Myocyte (in vitro differentiated cells): ENCODE measurements around the gene DYNC2H1. TPM values are rescaled to one million over a fixed set of nuclear protein-coding genes. Genes with fewer than 3 reads are reported as not detected.

ENCODE experiments used
- DNase-seq: peaks from one replicate; pipeline ENCODE4 v3.0.0-alpha.2; 2012; ENCODE audit warnings: low read depth
- polyA plus RNA-seq: library from polyadenylated mRNA; unstranded; fragments of >200 nt; gene quantifications from one replicate; pipeline ENCODE4 v1.2.1, GENCODE V29; 2012; ENCODE audit warnings: missing spikeins
- total RNA-seq: library from RNA; depleted of rRNA; stranded (reverse); fragments of >200 nt; gene quantifications from 2 replicates; pipeline ENCODE4 v1.2.3, GENCODE V29; 2014

The DYNC2H1 gene
- total RNA-seq = 16.3 and 18.6 TPM in 2 replicates
- polyA plus RNA-seq = 4.4 TPM

DNA sequence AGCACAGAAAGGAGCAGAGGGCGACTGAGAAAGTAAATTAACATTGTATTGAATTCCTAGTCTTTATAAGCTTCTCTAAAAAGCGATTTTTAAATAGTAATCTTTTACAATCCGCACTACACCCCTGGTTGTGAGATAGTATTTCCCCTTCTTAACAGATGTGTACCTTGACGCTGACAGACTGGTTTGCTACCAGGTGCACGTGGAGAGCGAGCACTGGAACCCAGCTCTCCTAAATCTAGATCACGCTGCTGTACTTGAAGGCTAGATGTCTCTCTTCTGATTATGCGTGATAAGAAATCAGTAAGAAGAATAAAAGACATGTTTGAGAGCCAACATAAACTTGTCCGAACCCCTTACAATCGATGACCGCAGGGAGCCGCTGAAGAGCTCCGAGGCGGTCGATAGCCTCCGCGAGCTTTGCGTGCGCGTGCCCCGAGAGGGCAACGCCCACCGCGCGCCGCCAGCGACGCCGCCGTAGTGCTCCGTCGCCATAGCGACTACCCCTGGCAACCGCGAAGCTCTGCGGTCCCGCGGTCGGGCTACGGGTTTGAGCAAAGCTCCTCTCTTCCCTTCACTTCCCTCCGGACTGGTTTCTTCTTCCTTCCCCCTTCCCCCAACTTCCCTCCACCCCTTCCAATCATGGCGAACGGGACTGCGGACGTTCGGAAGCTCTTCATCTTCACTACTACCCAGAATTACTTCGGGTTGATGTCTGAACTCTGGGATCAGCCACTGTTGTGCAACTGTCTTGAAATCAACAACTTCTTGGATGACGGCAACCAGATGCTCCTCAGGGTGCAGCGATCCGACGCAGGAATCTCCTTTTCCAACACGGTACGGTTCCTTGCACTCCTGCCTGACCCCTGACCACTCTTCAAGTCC is at the start of gene DYNC2H1:
Gene DYNC2H1, plus strand, starts transcription at position 494 of the 885 bp plus-strand sequence. Its CDS starts 149 bp downstream, at position 643.
- DNase-seq = peak; percentile 93

DNA sequence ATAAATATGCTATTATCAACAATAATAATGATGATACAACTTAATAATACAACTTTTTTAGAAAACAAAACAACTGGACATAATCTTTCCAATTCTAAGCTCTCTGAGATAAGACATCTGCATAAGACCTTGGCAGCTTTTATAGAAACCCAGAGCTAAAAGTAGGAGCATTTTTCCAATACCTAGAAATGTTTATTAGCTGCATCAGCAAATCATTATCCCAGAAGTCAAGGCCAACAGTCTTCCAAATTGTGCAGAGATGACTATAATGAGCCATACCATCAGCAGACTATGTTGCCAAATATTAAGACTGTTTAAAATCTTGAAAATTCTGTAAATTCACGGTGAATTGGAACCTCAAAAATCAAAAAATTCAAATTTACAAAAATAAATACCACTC is 47.6 kb upstream of the DYNC2H1 start:
- DNase-seq = no peak

GRCh38 chr11:103067118-103067517 is 42.1 kb upstream of the DYNC2H1 start:
- DNase-seq = no peak

DNA sequence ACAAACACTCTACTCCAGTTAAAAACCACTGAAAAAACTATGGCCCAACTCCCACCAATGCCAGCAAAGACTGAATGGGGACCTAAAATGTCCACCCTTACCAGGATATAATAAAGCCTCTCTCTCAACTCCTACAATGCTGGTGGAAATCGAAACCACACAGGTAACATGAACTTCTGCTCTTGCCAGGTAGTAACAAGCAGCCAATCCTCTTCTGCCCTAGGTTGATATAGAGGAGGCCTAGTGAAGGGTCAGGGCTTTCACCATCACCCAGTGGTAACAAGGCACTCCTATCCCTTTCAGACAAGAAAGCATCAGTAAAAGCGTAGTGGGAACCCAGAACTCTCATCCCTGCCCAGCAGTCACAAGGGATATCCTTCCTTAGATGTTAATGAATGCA is 39.9 kb upstream of the DYNC2H1 start:
- DNase-seq = no peak

- no peak for DNase-seq
These were observed 39.1 kb upstream of the DYNC2H1 start for GRCh38 chr11:103070142-103070541.

GRCh38 chr11:103071008-103071407 is 38.2 kb upstream of the DYNC2H1 start:
- no peak for DNase-seq

- DNase-seq = no peak
These were observed 32.9 kb upstream of the DYNC2H1 start for GRCh38 chr11:103076361-103076760.

- no peak for DNase-seq
These were observed 31.7 kb upstream of the DYNC2H1 start for GRCh38 chr11:103077554-103077953.

DNA sequence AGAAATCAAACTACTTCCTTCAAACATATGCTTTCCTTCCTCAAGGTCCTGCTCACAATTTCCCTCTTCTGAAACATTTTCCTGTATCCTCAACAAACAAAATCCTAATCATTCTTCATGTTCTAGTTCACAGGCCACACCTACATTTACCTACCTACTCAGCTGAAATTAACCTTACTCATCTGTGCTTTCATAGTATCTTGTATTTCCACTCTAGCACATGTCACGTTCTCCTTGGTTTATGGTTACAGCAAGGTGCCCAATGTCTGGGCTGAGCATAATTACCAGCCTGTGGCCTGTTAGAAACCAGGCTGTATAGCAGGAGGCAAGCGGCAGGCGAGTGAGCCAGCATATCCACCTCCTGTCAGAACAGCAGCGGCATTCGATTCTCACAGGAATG is 30.5 kb upstream of the DYNC2H1 start:
- no peak for DNase-seq

- no peak for DNase-seq
These were observed 29.4 kb upstream of the DYNC2H1 start for GRCh38 chr11:103079833-103080232.

GRCh38 chr11:103085758-103086365 is 23.4 kb upstream of the DYNC2H1 start:
- no peak for DNase-seq

DNA sequence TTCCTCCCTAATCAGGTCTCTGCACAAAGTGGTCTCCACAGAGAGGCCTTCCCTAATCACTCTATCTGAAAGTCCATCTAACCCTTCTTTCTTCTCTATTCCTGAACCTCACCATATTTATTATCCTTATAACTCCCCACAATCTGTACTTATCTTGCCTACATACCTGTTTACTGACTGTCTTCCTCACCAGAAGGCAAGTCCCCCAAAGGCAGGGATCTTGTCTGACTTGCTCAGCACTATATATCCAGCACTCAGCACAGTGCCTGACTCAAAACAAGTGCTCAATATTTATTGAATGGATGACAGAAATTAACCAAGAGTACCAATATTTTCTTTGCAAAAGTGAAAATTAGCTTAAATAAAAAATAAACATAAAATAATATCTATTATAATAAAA is 22.8 kb upstream of the DYNC2H1 start:
- DNase-seq = no peak

- DNase-seq = peak; percentile 30
These were observed 18.0 kb upstream of the DYNC2H1 start for GRCh38 chr11:103091064-103091800.

GRCh38 chr11:103091801-103092524 is 17.3 kb upstream of the DYNC2H1 start, which contains the start of gene DCUN1D5:
DCUN1D5 (minus strand) TSS chr11:103092160; CDS start chr11:103091872, 288 bp downstream.
- DNase-seq = peak; percentile 95

GRCh38 chr11:103097279-103097678 is 11.9 kb upstream of the DYNC2H1 start:
- DNase-seq = no peak

GRCh38 chr11:103109818-103110388 is 677 bp downstream of the DYNC2H1 start:
- peak; percentile 26 for DNase-seq

GRCh38 chr11:103110391-103110790 is 1.2 kb downstream of the DYNC2H1 start:
- peak; percentile 40 for DNase-seq

DNA sequence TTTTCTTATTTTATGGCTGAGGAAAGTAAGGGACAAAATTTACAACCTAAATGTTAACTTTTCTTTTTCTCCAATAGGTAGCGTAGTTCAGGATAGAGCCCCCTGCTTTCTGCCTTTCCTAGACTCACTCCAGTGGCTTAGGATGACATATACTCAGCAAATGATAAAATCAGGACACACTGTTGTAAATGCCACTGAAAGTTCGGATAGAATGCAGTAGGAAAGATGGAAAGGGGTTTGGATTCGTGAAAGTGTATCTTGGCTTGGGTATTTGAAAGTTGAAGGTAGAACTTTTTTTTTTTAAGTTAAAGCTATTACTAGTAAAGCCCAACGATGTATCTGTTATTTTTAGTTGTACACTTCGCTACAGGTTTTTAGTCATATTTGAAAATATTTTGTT is 2.2 kb downstream of the DYNC2H1 start:
- DNase-seq = no peak

- no peak for DNase-seq
These were observed 3.1 kb downstream of the DYNC2H1 start for GRCh38 chr11:103112364-103112763.

GRCh38 chr11:103114836-103115235 is 5.6 kb downstream of the DYNC2H1 start:
- no peak for DNase-seq

GRCh38 chr11:103125462-103125861 is 16.2 kb downstream of the DYNC2H1 start:
- DNase-seq = no peak
